Subcutaneous abdominal adipose tissue (tissue), 5 donors: ENCODE data around the gene MRPL20.
"Not testable (repeated sequence)": the region's sequence is repeated elsewhere in the genome, so short reads cannot be mapped to it uniquely, and the experiment has no call there.

ENCODE experiments used
- H3K27ac ChIP-seq: one replicate; pipeline ENCODE4 v1.7.0; 2013; ENCODE audit warnings: low read depth, mild to moderate bottlenecking, inconsistent platforms, low read length, moderate library complexity
- H3K27me3 ChIP-seq, 5 donors: one replicate each; pipeline ENCODE4 v1.7.0; 2013; ENCODE audit warnings: low read length in 5 of 5, inconsistent platforms in 1 of 5; ENCODE audit not compliant: control insufficient read depth in 5 of 5, insufficient read depth in 4 of 5
- H3K36me3 ChIP-seq, 5 donors: one replicate each; pipeline ENCODE4 v1.7.0; 2013; ENCODE audit warnings: low read length in 5 of 5; ENCODE audit not compliant: control insufficient read depth in 5 of 5, insufficient read depth in 5 of 5
- H3K4me1 ChIP-seq, 5 donors: one replicate each; pipeline ENCODE4 v1.7.0; 2013; ENCODE audit warnings: low read length in 5 of 5, mild to moderate bottlenecking in 3 of 5, moderate library complexity in 1 of 5; ENCODE audit not compliant: control insufficient read depth in 5 of 5, insufficient read depth in 5 of 5
- H3K4me3 ChIP-seq, 5 donors: one replicate each; pipeline ENCODE4 v1.7.0; 2013; ENCODE audit warnings: low read length in 5 of 5, low read depth in 1 of 5
- H3K9ac ChIP-seq, 5 donors: one replicate each; pipeline ENCODE4 v1.7.0; 2013; ENCODE audit warnings: low read length in 5 of 5, mild to moderate bottlenecking in 4 of 5, moderate library complexity in 3 of 5
- H3K9me3 ChIP-seq, 5 donors: one replicate each; pipeline ENCODE4 v1.7.0; 2013; ENCODE audit warnings: low read length in 5 of 5; ENCODE audit not compliant: control insufficient read depth in 5 of 5
- donor health status: healthy.
- donor health status: healthy.
- donor health status: healthy.
- donor health status: healthy.
- donor health status: healthy.

MRPL20 gene

DNA sequence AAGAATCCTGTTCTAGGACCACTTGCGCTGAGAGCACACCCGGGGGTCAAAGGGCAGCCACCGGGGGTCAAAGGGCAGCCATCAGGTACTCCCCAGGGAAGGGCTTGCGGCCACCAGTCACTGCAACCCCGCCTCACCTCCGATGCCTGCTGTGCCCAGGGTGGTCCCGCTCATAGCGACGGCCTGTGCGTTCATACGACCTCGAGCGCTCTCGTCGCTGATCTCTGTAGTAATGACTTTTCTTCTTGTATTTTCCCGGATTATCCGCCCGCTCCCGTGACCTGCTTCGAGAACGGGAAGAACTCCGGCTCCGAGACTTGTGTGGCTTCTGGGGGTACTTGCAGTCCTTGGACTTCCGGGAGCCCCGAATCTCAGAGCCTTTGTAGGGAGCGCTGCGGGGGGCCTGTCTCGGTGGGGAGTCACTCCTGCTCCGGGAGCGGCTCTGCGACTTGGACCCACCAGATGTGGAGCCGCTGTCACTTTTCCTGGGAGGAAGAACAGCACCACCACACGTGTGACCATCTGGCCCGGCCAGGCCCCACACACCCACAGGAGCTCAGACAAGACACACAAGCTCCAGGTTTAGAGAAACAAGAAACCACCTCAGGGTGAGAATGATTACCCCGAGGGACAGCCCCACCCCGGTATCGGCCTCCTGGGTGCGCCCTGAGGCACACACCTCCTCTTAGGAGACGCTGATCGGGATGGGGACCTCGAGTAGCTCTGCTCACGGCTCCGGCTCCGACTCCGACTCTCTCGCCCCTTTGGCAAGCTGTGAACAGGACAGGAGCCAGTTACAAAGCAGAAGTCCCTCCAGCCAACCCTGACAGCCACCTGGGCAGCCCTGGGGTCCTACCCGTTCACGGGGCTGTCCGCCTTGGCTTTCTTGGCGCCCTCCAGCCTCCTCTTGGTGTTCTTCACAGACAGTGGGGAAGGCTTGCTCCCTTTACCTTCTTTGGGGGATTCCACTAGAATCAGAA is 19.7 kb downstream of the MRPL20 start:
- H3K9ac ChIP-seq = no peak overlapping the region
- no peaks in the 10 kb centered on the region for H3K4me1 ChIP-seq
- H3K36me3 ChIP-seq = peaks cover 9 to 78% (median 66%) of the 10 kb centered on the region in 5 donors
- no peak overlapping the region for H3K4me3 ChIP-seq
- no peak overlapping the region for H3K27ac ChIP-seq
- H3K9me3 ChIP-seq = no peaks in the 10 kb centered on the region
- no peaks in the 10 kb centered on the region for H3K27me3 ChIP-seq

DNA sequence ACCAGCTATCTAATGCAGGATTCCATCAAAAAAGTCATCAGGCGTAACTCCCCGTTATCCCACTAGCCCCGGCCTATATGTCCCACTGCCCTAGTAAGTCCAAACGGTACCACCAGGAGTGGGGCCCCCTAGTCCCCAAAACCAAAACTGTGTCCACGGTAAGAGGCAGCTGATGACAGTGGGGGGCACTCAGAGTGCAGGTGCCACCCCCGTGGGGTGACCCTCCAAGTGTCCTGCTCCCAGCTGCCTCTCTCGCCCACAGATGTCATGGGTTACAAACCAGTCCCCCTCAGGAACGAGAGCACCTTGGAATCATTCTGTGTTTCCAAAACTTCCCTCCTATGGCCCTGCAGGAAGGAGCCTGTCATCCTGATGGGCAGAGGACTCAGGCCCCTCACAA is 21.2 kb downstream of the MRPL20 start:
- no peaks in the 10 kb centered on the region for H3K4me1 ChIP-seq
- no peak overlapping the region for H3K9ac ChIP-seq
- H3K27me3 ChIP-seq = no peaks in the 10 kb centered on the region
- H3K4me3 ChIP-seq = no peak overlapping the region
- no peaks in the 10 kb centered on the region for H3K9me3 ChIP-seq
- peaks cover 6 to 72% (median 57%) of the 10 kb centered on the region in 5 donors for H3K36me3 ChIP-seq
- no peak overlapping the region for H3K27ac ChIP-seq

DNA sequence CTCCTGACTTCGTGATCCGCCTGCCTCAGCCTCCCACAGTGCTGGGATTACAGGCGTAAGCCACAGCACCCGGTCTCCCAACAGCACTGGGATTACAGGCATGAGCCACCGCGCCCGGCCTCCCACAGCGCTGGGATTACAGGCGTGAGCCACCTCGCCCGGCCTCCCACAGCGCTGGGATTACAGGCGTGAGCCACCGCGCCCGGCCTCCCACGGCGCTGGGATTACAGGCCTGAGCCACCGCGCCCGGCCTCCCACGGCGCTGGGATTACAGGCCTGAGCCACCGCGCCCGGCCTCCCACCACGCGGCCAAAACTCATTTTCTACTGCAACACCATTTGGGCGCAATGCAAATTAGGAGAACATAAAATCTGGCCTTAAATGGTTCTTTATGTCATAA is 21.8 kb downstream of the MRPL20 start:
- not testable (repeated sequence) for H3K4me3 ChIP-seq, H3K27ac ChIP-seq, H3K9ac ChIP-seq, H3K9me3 ChIP-seq, H3K4me1 ChIP-seq, H3K27me3 ChIP-seq
- peaks cover 4 to 70% (median 55%) of the 10 kb centered on the region in 5 donors for H3K36me3 ChIP-seq

DNA sequence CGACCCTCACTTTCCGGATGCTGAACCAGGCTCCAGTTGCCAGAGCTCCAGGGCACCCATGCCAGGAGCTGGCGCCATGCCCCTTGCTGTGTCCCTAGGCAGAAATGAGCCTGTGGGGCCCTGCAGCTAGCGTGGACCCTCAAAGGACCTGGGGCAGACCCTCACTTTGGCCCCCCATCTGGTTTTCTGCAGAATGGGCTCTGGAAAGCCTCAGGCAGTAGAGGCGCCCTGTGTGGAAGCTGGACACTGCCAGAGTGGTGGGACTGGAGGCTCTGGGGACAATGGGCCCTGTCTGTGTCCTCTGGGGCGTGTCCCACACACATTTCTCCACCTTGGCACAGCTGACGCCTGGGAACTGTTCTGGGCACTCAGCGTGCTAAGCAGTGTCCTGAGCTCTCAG is 25.8 kb downstream of the MRPL20 start:
- no peaks in the 10 kb centered on the region for H3K27me3 ChIP-seq
- H3K9me3 ChIP-seq = no peaks in the 10 kb centered on the region
- no peak overlapping the region for H3K4me3 ChIP-seq
- no peak overlapping the region for H3K27ac ChIP-seq
- H3K9ac ChIP-seq = no peak overlapping the region
- H3K36me3 ChIP-seq = peaks cover 0 to 30% (median 20%) of the 10 kb centered on the region in 5 donors
- H3K4me1 ChIP-seq = peaks cover 0 to 2% (median under 1%) of the 10 kb centered on the region in 5 donors

DNA sequence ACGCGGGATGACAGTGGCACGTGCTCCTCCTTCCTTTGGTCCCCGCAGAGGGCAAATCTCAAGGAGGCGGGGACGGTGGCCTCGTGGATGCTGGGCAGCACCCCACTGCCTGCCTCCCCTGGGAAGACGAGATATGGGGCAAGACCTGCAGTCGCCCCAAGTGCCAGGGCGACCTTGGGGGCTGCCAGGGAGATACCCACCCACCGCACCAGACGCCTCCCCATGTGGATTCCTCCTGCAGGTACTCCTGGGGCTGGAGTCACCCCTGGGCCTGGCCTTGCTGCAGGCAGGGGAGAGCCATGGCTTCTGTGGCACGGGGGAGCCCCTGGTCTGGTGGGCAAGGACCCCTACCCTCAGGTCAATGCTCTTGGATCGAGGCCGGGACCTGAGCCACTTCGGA is 26.2 kb downstream of the MRPL20 start:
- Histone ChIP-seq H3K27me3 (no peaks in the 10 kb centered on the region), H3K9ac (no peak overlapping the region), H3K4me3 (no peak overlapping the region), H3K9me3 (no peaks in the 10 kb centered on the region), H3K4me1 (peaks cover 0 to 6% (median 5%) of the 10 kb centered on the region in 5 donors), H3K36me3 (peaks cover 0 to 26% (median 16%) of the 10 kb centered on the region in 5 donors), H3K27ac (no peak overlapping the region)

DNA sequence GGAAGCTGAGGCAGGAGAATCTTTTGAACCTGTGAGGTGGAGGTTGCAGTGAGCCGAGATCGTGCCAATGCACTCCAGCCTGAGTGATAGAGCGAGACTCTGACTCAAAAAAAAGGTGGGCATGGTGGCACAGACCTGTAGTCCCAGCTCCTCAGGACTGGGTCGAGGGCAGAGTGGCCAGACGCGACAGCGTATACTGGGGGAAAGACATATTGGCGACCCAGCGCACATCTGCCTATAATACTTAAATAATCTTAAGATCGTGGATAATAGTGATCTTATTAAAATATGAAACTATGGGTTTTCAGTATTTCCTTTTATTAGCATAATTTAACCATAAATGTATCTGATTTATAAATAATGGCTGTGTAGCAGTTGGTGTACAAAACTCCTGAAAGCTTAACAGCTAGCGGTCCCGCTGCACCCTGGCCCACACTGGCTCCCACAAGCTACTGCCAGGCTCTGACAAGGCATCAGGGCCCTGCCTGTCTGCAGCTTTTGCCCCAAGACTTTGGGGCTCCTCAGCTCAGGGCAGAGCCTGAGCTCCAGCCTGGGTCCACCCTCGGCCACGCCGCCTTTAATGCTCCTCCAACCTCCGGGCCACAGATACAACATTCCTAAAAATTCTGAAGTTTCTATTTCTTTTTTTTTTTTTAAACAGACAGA is 29.4 kb downstream of the MRPL20 start:
- H3K9me3 ChIP-seq = no peaks in the 10 kb centered on the region
- no peak overlapping the region for H3K9ac ChIP-seq
- peaks cover 0 to 21% (median 16%) of the 10 kb centered on the region in 5 donors for H3K36me3 ChIP-seq
- H3K27ac ChIP-seq = no peak overlapping the region
- H3K27me3 ChIP-seq = no peaks in the 10 kb centered on the region
- peaks cover 3 to 28% (median 22%) of the 10 kb centered on the region in 5 donors for H3K4me1 ChIP-seq
- H3K4me3 ChIP-seq = no peak overlapping the region

DNA sequence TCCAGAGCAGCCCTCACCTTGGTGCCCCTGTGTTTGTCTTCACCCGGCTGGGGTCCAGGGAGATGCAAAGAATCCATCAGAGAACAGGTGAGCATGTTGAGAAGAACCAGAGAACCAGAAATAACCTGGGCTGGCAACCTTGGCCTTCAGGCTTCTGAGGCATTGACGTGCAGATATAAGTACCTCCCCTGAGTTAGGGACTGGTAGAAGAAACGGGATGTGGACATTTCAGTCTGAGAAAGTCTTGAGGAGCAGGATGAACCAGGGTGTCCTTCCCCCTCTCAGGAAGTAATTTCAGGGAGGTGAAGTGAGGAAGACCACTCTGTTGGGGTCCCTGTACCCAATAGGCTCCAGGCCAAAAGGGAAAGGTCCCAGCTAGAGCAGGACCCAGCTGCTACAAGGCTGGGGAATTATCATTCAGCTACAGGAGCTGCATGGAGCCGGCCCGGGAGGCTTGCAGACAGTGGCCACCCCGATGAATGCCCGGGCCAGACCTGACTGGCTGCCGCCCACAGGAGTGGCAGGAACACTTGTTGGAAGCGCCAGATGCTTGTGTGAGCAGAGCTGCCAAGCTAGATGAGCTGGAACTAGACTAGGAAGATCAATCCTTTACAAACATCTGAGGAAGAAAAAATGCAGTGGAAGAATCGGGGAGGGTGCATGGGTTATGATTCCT is 30.4 kb downstream of the MRPL20 start:
- H3K9ac ChIP-seq = no peak overlapping the region
- H3K9me3 ChIP-seq = no peaks in the 10 kb centered on the region
- H3K36me3 ChIP-seq = peaks cover 0 to 19% (median 14%) of the 10 kb centered on the region in 5 donors
- no peak overlapping the region for H3K27ac ChIP-seq
- peaks cover 3 to 36% (median 30%) of the 10 kb centered on the region in 5 donors for H3K4me1 ChIP-seq
- no peaks in the 10 kb centered on the region for H3K27me3 ChIP-seq
- H3K4me3 ChIP-seq = no peak overlapping the region

DNA sequence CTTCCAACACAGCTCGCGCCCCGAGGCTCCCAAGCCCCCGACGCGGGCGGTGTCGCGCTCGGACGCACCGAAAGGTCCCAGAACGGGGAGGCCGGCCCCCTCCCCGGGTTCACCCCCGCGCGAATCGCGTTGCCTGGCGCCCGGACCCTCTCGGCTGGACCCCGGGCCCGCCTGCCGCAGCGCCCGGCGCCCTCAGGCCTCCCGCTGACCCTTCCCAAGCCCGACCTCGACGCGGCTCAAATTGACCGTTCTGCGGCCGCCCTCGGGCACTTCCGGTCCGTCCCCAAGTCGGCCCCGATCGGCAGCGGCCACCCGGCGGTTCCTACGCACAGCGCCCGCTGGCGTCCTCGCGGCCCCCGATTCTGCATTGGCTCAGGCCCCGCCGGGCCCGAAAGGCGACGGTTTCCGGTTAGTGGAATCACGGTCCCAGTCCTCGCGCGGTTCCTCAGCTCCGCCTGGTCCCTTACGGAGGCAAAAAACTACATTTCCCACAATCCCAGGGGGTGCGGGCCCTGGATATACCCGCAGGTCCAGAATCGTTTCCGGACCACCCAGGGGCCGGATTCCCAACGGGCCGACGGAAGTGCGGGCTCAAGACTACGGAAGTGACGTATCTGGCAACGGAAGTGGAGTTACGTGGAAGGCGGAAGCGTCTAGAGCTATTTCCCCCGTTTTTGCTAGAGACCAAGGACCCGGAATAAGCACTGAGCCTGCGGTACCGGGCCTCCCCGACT is 32.0 kb downstream of the MRPL20 start, which contains the start of gene AURKAIP1:
AURKAIP1 (minus strand) TSS at position 279 of the 734 bp plus-strand sequence. CDS start 451 bp downstream, outside the sequence.
- Histone ChIP-seq H3K4me1 (peaks cover 3 to 41% (median 35%) of the 10 kb centered on the region in 5 donors), H3K36me3 (peaks cover 0 to 9% (median 8%) of the 10 kb centered on the region in 5 donors), H3K27ac (peak within 1 kb of the TSS; percentile 90)

DNA sequence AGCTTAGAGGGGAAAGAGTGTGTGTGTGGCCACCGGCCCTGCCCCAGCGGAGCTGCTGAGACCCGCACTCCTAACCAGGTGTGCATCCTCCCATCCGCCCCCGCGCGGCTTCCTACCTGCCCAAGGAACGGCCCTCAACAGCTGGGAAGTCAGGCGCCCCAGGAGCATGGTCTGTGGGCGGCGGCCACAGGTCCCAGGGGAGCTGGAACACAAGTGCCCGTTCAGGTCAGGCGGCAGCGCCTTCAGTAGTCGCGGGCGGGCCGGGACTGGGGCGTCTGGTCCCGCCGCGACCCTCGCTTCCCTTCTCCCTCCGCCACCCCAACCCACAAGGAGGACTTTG is 32.5 kb downstream of the MRPL20 start:
- peak overlapping the region in 4 of 5 donors; percentile 96 to 98 (median 97) for H3K9ac ChIP-seq
- H3K27me3 ChIP-seq = no peaks in the 10 kb centered on the region
- H3K9me3 ChIP-seq = no peaks in the 10 kb centered on the region
- peak overlapping the region in 4 of 5 donors; percentile 72 to 89 (median 82) for H3K4me3 ChIP-seq
- peak overlapping the region; percentile 90 for H3K27ac ChIP-seq
- H3K36me3 ChIP-seq = peaks cover 0 to 9% (median 8%) of the 10 kb centered on the region in 5 donors
- H3K4me1 ChIP-seq = peaks cover 3 to 41% (median 35%) of the 10 kb centered on the region in 5 donors

More for the DNA sequence above, 32.0 kb downstream of the MRPL20 start, which contains the start of gene AURKAIP1:
- H3K27me3 ChIP-seq = no peaks in the 10 kb centered on the region
- peak within 1 kb of the TSS; percentile 72 to 89 (median 82) for H3K4me3 ChIP-seq
- H3K9ac ChIP-seq = peak within 1 kb of the TSS; percentile 56 to 98 (median 96)
- no peaks in the 10 kb centered on the region for H3K9me3 ChIP-seq
